Colonic mucosa (tissue), 4 donors: ENCODE results near the gene RAX. TPM values are rescaled to one million over a fixed set of nuclear protein-coding genes. Genes with fewer than 3 reads are reported as not detected.

Experiments used
- DNase-seq: peaks from one replicate; pipeline ENCODE4 v3.0.0-alpha.2; 2020
- H3K27ac ChIP-seq: fragments of 200-600 bp; one replicate; pipeline ENCODE4 v1.8.0; 2021
- H3K27me3 ChIP-seq: fragments of 200-600 bp; one replicate; pipeline ENCODE4 v1.8.0; 2021
- H3K36me3 ChIP-seq: fragments of 200-600 bp; one replicate; pipeline ENCODE4 v1.8.0; 2021
- H3K4me1 ChIP-seq: fragments of 200-600 bp; one replicate; pipeline ENCODE4 v1.8.0; 2021; ENCODE audit warnings: mild to moderate bottlenecking
- H3K4me3 ChIP-seq: fragments of 200-600 bp; one replicate; pipeline ENCODE4 v1.8.0; 2021
- H3K9ac ChIP-seq, 2 donors: one replicate each; pipeline ENCODE4 v1.7.0; 2013; ENCODE audit warnings: control low read depth in 2 of 2, low read depth in 2 of 2, low read length in 2 of 2
- H3K9me3 ChIP-seq: fragments of 200-600 bp; one replicate; pipeline ENCODE4 v1.8.0; 2021
- CTCF ChIP-seq: fragments of 200-600 bp; IDR thresholded peaks from one replicate; pipeline ENCODE4 v1.8.0; 2022; ENCODE audit warnings: antibody characterized with exemption, mild to moderate bottlenecking
- intact Hi-C: fragments of 100-400 bp; cut with DNase I; formaldehyde crosslinking; loops from one replicate; pipeline ENCODE4 v1.14.1; 2022
- total RNA-seq, 2 donors: library from RNA; stranded (reverse); fragmentation: NEBNext Ultra II Directional in 1 of 2; extraction: Animal tissue kit (Norgen Biotek cat#: 25700) in 1 of 2; gene quantifications; one replicate each; pipeline ENCODE4 v1.2.1, GENCODE V29; 2021
- donor health status: healthy.
- donor health status: DM: no; HTN: no; CAD: no.
- donor health status: DM: no; HTN: no; CAD: no.

The RAX gene
- total RNA-seq, 2 donors from 2014 or later = not detected

GRCh38 chr18:59266459-59266858 is 6.8 kb downstream of the RAX start:
- no peaks in the 10 kb centered on the region for H3K4me1 ChIP-seq
- no peak overlapping the region for H3K27ac ChIP-seq
- no peak overlapping the region for H3K9ac ChIP-seq
- H3K4me3 ChIP-seq = no peak overlapping the region
- no peak for TF ChIP-seq CTCF
- H3K36me3 ChIP-seq = no peaks in the 10 kb centered on the region
- H3K27me3 ChIP-seq = peaks cover 83% of the 10 kb centered on the region
- intact Hi-C loops = no loop called here
- H3K9me3 ChIP-seq = no peaks in the 10 kb centered on the region
- no peak for DNase-seq

GRCh38 chr18:59265974-59266369 is 7.3 kb downstream of the RAX start:
- H3K9me3 ChIP-seq = no peaks in the 10 kb centered on the region
- DNase-seq = no peak
- H3K27ac ChIP-seq = no peak overlapping the region
- H3K36me3 ChIP-seq = no peaks in the 10 kb centered on the region
- no peaks in the 10 kb centered on the region for H3K4me1 ChIP-seq
- no peak for TF ChIP-seq CTCF
- no peak overlapping the region for H3K9ac ChIP-seq
- H3K4me3 ChIP-seq = no peak overlapping the region
- intact Hi-C loops = no loop called here
- H3K27me3 ChIP-seq = peaks cover 78% of the 10 kb centered on the region

- Histone ChIP-seq H3K36me3 (no peaks in the 10 kb centered on the region), H3K27ac (no peak overlapping the region), H3K4me3 (peak overlapping the region; percentile 16), H3K9ac (no peak overlapping the region), H3K4me1 (no peaks in the 10 kb centered on the region), H3K9me3 (no peaks in the 10 kb centered on the region), H3K27me3 (peaks cover 72% of the 10 kb centered on the region)
- no peak for TF ChIP-seq CTCF
- intact Hi-C loops = no loop called here
- DNase-seq = no peak
Measured at GRCh38 chr18:59265246-59265973, 7.8 kb downstream of the RAX start.

GRCh38 chr18:59264651-59265245 is 8.5 kb downstream of the RAX start:
- no peaks in the 10 kb centered on the region for H3K4me1 ChIP-seq
- intact Hi-C loops = no loop called here
- no peak overlapping the region for H3K9ac ChIP-seq
- no peak for TF ChIP-seq CTCF
- H3K27me3 ChIP-seq = peaks cover 66% of the 10 kb centered on the region
- no peaks in the 10 kb centered on the region for H3K36me3 ChIP-seq
- DNase-seq = no peak
- no peaks in the 10 kb centered on the region for H3K9me3 ChIP-seq
- no peak overlapping the region for H3K4me3 ChIP-seq
- no peak overlapping the region for H3K27ac ChIP-seq

GRCh38 chr18:59264121-59264571 is 9.1 kb downstream of the RAX start:
- Histone ChIP-seq H3K36me3 (no peaks in the 10 kb centered on the region), H3K4me1 (no peaks in the 10 kb centered on the region), H3K27ac (no peak overlapping the region), H3K27me3 (peaks cover 60% of the 10 kb centered on the region), H3K9ac (no peak overlapping the region), H3K9me3 (no peaks in the 10 kb centered on the region), H3K4me3 (no peak overlapping the region)
- no peak for DNase-seq
- TF ChIP-seq CTCF = no peak
- intact Hi-C loops = no loop called here
